ENCODE measurements around the gene DYRK2. TPM values are rescaled to one million over a fixed set of nuclear protein-coding genes. Genes with fewer than 3 reads are reported as not detected.

Gene DYRK2
- total and polyA plus RNA-seq, 3 donors from 2014 or later: 14.6 to 18.4 (median 17.4) TPM

DNA sequence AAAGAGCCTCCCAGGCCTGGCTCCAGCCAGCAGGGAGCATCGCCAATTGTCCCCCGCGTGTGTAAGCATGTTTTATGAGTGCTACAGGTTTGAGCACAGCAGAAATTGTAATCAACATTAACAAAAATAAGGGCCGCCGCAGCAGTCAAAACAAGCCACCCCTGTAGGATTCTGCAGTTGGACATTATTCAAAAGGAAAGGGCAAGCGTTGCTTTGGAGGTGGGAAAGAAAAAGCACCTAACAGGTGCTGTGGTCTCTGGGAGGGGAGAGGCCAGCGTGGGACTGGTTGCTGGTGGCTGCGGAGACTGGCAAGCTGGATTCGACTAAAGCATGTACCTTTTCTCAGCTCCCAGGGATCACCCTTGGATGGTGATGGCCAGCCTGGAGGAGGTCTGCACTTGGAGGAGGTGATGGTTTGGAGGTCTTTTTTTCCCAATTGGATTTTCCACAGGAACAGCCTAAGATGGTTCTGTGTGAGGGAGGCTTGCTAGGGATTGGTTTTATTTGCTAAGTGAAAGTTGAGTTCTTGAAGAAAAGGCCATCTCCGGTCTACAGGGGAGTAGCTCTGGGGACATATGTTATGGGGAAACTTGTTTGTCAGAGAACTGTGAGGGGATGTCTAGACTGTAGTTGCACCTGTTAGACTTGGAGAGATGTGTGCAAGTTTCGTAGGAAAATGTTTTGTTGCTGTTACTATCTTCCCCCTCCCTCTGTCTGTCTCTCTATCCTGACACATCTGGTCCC, 2.0 kb downstream of the DYRK2 start:
- Histone ChIP-seq H3K27ac (peak overlapping the region; percentile 86 to 96), H3K4me3 (peak overlapping the region; percentile 88 to 97), H3K4me1 (peaks cover 20% of the 10 kb centered on the region), H3K9me3 (no peaks in the 10 kb centered on the region), H3K27me3 (no peaks in the 10 kb centered on the region), H3K36me3 (ENCODE audit: low read depth, missing control alignments) (no peaks in the 10 kb centered on the region)
- TF ChIP-seq, protein P1, sequence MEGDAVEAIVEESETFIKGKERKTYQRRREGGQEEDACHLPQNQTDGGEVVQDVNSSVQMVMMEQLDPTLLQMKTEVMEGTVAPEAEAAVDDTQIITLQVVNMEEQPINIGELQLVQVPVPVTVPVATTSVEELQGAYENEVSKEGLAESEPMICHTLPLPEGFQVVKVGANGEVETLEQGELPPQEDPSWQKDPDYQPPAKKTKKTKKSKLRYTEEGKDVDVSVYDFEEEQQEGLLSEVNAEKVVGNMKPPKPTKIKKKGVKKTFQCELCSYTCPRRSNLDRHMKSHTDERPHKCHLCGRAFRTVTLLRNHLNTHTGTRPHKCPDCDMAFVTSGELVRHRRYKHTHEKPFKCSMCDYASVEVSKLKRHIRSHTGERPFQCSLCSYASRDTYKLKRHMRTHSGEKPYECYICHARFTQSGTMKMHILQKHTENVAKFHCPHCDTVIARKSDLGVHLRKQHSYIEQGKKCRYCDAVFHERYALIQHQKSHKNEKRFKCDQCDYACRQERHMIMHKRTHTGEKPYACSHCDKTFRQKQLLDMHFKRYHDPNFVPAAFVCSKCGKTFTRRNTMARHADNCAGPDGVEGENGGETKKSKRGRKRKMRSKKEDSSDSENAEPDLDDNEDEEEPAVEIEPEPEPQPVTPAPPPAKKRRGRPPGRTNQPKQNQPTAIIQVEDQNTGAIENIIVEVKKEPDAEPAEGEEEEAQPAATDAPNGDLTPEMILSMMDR (IDR thresholded peaks at IDR 0.05): no peak
- no peak for TF ChIP-seq POLR2A (IDR thresholded peaks at IDR 0.05)
- 12 to 36% methylated on average over 11 of the region's 11 CpGs for WGBS, 2 donors
- DNase-seq: no peak
- intact Hi-C loops (cut with DNase I; ENCODE audit: low total_unique reads): no loop called here

DNA sequence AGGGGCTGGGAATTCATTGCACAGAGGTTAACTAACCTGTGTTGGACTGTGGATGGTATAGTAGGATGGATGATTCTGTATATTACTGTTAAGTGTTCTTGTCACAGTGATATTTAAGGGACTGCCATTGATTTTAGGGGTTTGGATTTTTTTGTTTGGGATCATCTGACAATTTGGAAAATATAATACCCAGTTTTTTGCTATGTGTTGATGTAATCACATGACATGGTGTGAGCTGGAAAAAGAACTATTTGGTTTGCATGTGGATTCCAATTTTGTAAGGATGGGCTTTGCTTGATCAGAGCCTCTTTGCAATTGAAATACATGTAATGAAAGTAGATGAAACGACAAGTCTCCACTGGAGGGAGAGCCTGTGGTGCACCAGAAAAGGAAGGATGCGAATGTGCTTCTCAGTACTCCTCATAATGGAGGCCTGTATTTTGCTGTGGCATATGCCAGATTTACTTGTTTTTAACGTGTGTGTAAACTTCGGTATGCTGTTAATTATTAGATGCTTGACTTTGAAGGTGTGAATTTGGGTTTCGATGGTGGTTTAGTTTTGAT, 2.7 kb downstream of the DYRK2 start:
- TF ChIP-seq POLR2A (IDR thresholded peaks at IDR 0.05): no peak
- TF ChIP-seq, protein P1 (IDR thresholded peaks at IDR 0.05): no peak
- intact Hi-C loops (cut with DNase I; ENCODE audit: low total_unique reads): no loop called here
- Histone ChIP-seq H3K36me3 (ENCODE audit: low read depth, missing control alignments) (no peaks in the 10 kb centered on the region), H3K9me3 (no peaks in the 10 kb centered on the region), H3K4me1 (peaks cover 20% of the 10 kb centered on the region), H3K27me3 (no peaks in the 10 kb centered on the region), H3K27ac (no peak overlapping the region), H3K4me3 (no peak overlapping the region)
- 29 to 38% methylated on average over 5 of the region's 5 CpGs for WGBS, 2 donors
- no peak for DNase-seq

DNA sequence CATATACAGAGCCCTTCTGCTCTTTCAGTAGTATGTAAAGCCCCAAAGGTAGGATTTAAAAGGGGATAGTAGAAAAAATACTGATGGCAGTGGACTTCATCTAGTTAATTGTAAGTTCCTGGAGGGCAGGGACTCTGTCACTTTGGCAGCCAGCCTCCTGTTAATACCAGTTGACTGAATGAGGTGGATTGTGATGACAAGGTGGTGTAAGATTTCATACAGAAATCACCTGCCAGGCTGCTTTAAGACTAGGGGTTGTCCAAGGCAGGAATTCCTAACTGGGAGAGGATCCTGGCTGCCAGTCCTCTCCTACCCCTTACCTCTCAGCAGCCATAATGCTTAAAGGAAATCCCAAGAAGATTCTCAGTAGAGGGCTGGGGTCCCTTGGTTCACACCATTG, 7.3 kb downstream of the DYRK2 start:
- Histone ChIP-seq H3K27me3 (no peaks in the 10 kb centered on the region), H3K27ac (no peak overlapping the region), H3K36me3 (ENCODE audit: low read depth, missing control alignments) (no peaks in the 10 kb centered on the region), H3K4me1 (peaks cover 6% of the 10 kb centered on the region), H3K4me3 (no peak overlapping the region), H3K9me3 (no peaks in the 10 kb centered on the region)
- TF ChIP-seq, protein P1 (IDR thresholded peaks at IDR 0.05): no peak
- TF ChIP-seq POLR2A (IDR thresholded peaks at IDR 0.05): no peak
- DNase-seq: no peak
- intact Hi-C loops (cut with DNase I; ENCODE audit: low total_unique reads): no loop called here

DNA sequence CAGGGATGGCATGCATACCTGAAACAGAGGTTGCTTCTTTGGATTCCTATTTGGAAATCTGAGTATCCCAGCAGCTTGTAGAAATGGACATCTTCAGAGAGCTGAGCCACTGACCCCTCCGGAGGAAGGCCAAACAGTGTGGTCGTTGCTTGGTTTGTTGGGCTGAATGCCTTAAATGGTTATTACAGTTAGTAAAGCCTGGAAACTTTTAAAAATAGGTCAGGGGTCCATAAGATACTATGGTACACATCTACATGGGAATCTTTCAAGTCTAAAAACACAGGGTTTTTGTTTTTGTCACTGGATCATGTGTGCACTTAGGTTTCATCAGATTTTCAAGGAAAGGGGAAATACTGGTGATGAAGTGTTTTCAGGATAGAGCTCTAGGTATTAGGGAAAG, 7.7 kb downstream of the DYRK2 start:
- peaks cover 2% of the 10 kb centered on the region for H3K4me1 ChIP-seq
- WGBS, 2 donors: 48 to 54% methylated on average over 2 of the region's 2 CpGs
- DNase-seq: no peak
- TF ChIP-seq POLR2A (IDR thresholded peaks at IDR 0.05): no peak
- TF ChIP-seq, protein P1 (IDR thresholded peaks at IDR 0.05): no peak
- no peaks in the 10 kb centered on the region for H3K36me3 ChIP-seq (ENCODE audit: low read depth, missing control alignments)
- H3K9me3 ChIP-seq: no peaks in the 10 kb centered on the region
- H3K27ac ChIP-seq: no peak overlapping the region
- no peaks in the 10 kb centered on the region for H3K27me3 ChIP-seq
- intact Hi-C loops (cut with DNase I; ENCODE audit: low total_unique reads): no loop called here
- H3K4me3 ChIP-seq: no peak overlapping the region

DNA sequence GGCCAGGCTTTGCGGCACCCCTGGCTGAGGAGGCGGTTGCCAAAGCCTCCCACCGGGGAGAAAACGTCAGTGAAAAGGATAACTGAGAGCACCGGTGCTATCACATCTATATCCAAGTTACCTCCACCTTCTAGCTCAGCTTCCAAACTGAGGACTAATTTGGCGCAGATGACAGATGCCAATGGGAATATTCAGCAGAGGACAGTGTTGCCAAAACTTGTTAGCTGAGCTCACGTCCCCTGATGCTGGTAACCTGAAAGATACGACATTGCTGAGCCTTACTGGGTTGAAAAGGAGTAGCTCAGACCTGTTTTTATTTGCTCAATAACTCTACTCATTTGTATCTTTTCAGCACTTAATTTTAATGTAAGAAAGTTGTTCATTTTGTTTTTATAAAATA, 9.9 kb downstream of the DYRK2 start:
- no peaks in the 10 kb centered on the region for H3K27me3 ChIP-seq
- no peak overlapping the region for H3K27ac ChIP-seq
- TF ChIP-seq, protein P1 (IDR thresholded peaks at IDR 0.05): no peak
- no peak for TF ChIP-seq POLR2A (IDR thresholded peaks at IDR 0.05)
- no peak overlapping the region for H3K4me3 ChIP-seq
- 85 to 89% methylated on average over 8 of the region's 8 CpGs for WGBS, 2 donors
- intact Hi-C loops (cut with DNase I; ENCODE audit: low total_unique reads): no loop called here
- H3K36me3 ChIP-seq (ENCODE audit: low read depth, missing control alignments): no peaks in the 10 kb centered on the region
- H3K4me1 ChIP-seq: no peaks in the 10 kb centered on the region
- DNase-seq: no peak
- H3K9me3 ChIP-seq: no peaks in the 10 kb centered on the region
